ENCODE measurements around the gene ABCC10.
"Not testable (repeated sequence)": the region's sequence is repeated elsewhere in the genome, so short reads cannot be mapped to it uniquely, and the experiment has no call there.

ABCC10 gene

DNA sequence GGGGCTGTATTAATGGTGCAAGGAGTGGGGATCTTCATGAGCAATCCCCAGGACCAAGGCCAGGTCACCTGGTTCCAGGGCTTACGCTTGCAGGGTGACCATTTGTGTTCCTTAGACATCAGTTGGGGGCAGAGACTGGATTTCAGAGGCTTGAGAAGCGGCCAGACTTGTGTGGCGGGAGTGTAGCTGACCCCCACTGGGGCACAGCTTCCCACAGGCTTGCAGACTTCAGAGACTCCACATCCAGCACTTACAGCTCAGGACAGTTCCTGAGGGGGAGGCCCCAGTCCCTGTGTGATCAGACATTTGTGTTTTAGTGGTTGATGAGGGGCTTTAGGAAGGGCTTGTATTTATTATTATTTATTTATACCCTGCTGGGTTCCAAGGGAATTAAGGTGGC lies 65.3 kb downstream of the ABCC10 start:
- no peak for FAIRE-seq

DNA sequence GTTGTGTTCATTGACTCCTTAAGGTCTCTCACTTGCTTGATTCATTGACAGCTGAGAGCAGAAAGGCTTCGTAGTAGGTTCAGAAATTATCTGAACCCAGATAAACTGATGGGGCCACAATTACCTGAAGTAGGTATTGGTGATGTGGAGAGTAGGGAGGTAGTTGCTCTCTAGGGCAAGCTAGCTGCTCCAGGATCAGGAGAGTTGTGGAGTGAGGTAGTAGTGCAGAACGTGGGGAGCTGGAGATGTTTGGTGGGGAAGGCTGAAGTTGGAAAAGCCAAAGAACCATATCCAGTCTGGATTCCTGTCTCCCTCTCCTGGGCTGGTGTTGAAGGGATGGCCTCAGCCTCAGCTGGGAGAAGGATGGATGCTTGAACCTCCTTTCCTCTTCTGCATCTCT lies 65.9 kb downstream of the ABCC10 start:
- FAIRE-seq (no peak), DNase-seq (ENCODE audit: insufficient read length, low spot score) (no peak)

More for the DNA sequence above, 65.3 kb downstream of the ABCC10 start:
- DNase-seq (ENCODE audit: insufficient read length, low spot score): no peak

GRCh38 chr6:43493833-43494232 lies 66.5 kb downstream of the ABCC10 start:
- DNase-seq (ENCODE audit: insufficient read length, low spot score) (no peak), FAIRE-seq (no peak)

GRCh38 chr6:43494321-43494720 lies 67.0 kb downstream of the ABCC10 start:
- FAIRE-seq (no peak), DNase-seq (ENCODE audit: insufficient read length, low spot score) (no peak)

DNA sequence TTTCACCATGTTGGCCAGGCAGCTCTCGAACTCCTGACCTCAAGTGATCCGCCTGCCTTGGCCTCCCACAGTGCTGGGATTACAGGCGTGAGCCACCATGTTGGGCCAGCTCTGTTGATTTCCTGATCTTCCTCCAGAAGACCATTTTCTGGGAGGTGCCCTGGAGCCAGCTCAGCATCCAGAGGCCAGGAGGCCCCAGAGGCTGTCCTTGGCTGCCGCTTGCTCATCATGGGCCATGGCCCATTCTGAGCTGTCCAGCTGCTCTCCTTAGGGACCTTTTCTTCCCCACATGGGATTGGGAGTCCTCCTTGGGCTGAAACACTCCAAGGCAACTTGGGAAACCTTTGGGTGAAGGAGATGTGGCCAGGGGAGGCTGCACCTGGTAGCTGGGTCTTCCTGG lies 67.4 kb downstream of the ABCC10 start:
- no peak for DNase-seq (ENCODE audit: insufficient read length, low spot score)
- FAIRE-seq: no peak

GRCh38 chr6:43495409-43495941 lies 68.1 kb downstream of the ABCC10 start:
- no peak for FAIRE-seq
- DNase-seq (ENCODE audit: insufficient read length, low spot score): no peak

- DNase-seq (ENCODE audit: insufficient read length, low spot score) (peak; percentile 81), FAIRE-seq (peak; percentile 92)
Observed at GRCh38 chr6:43496370-43497128, 69.2 kb downstream of the ABCC10 start.

- no peak for DNase-seq (ENCODE audit: insufficient read length, low spot score)
- FAIRE-seq: no peak
Observed at GRCh38 chr6:43497129-43497396, 69.7 kb downstream of the ABCC10 start.

GRCh38 chr6:43497689-43498088 lies 70.3 kb downstream of the ABCC10 start:
- FAIRE-seq (no peak), DNase-seq (ENCODE audit: insufficient read length, low spot score) (no peak)

DNA sequence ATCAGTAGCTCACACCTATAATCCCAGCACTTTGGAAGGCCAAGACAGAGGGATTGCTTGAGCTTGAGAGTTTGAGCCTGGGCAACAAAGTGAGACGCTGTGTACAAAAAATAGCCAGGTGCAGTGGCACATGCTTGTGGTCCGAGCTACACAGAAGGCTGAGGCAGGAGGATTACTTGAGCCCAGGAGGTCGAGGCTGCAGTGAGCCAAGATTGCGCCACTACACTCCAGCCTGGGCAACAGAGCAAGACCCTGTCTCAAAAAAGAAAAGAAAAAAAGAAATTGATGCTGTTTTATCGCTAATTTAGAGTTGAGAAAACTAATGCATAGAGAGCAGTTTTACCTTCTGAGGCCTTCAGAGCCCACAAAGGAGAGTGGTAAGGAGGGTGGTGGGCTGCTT lies 71.0 kb downstream of the ABCC10 start:
- not testable (repeated sequence) for DNase-seq (ENCODE audit: insufficient read length, low spot score); FAIRE-seq

- DNase-seq (ENCODE audit: insufficient read length, low spot score) (no peak), FAIRE-seq (no peak)
Observed at GRCh38 chr6:43499028-43499815, 71.9 kb downstream of the ABCC10 start.

Measured in HTR-8/SVneo (cell line).